ENCODE data around the gene RBM33.

Gene RBM33

GRCh38 chr7:155732286-155732685 is 87.8 kb downstream of the RBM33 start:
- no peak for TF ChIP-seq EP300 (IDR thresholded peaks at IDR 0.05; ENCODE audit: borderline replicate concordance)
- no peak for TF ChIP-seq YY1 (IDR thresholded peaks at IDR 0.05; ENCODE audit: low read depth)
- no peak for TF ChIP-seq USF1 (IDR thresholded peaks at IDR 0.05)
- TF ChIP-seq CEBPB (IDR thresholded peaks at IDR 0.05): no peak
- no peak for TF ChIP-seq MAX (IDR thresholded peaks at IDR 0.05)
- no peak for TF ChIP-seq NFIC (IDR thresholded peaks at IDR 0.05)
- TF ChIP-seq TAF1 (IDR thresholded peaks at IDR 0.05; ENCODE audit: low read depth): no peak
- TF ChIP-seq TCF12 (IDR thresholded peaks at IDR 0.05; ENCODE audit: low read depth): no peak
- no peak for TF ChIP-seq FOXM1 (IDR thresholded peaks at IDR 0.05; ENCODE audit: borderline replicate concordance, low read depth)
- no peak for TF ChIP-seq EGR1 (IDR thresholded peaks at IDR 0.05)

GRCh38 chr7:155733582-155734444 is 89.4 kb downstream of the RBM33 start:
- TF ChIP-seq USF1 (IDR thresholded peaks at IDR 0.05): no peak
- no peak for TF ChIP-seq REST (IDR thresholded peaks at IDR 0.05; ENCODE audit: low read depth)
- no peak for TF ChIP-seq CEBPB (IDR thresholded peaks at IDR 0.05)
- no peak for TF ChIP-seq TCF12 (IDR thresholded peaks at IDR 0.05; ENCODE audit: low read depth)
- no peak for TF ChIP-seq TAF1 (IDR thresholded peaks at IDR 0.05; ENCODE audit: low read depth)

GRCh38 chr7:155734445-155734809 is 90.0 kb downstream of the RBM33 start:
- TF ChIP-seq TEAD4 (IDR thresholded peaks at IDR 0.05): no peak

GRCh38 chr7:155735442-155736115 is 91.1 kb downstream of the RBM33 start:
- TF ChIP-seq RAD21 (IDR thresholded peaks at IDR 0.05; ENCODE audit: low read depth) (no peak), REST (IDR thresholded peaks at IDR 0.05; ENCODE audit: low read depth) (no peak), ZBTB7A (IDR thresholded peaks at IDR 0.05; ENCODE audit: low read depth) (no peak)

- no peak for TF ChIP-seq TAF1 (IDR thresholded peaks at IDR 0.05; ENCODE audit: low read depth)
- TF ChIP-seq ZBTB7A (IDR thresholded peaks at IDR 0.05; ENCODE audit: low read depth): no peak
- TF ChIP-seq YY1 (IDR thresholded peaks at IDR 0.05; ENCODE audit: low read depth): no peak
- TF ChIP-seq CEBPB (IDR thresholded peaks at IDR 0.05): no peak
- no peak for TF ChIP-seq NFIC (IDR thresholded peaks at IDR 0.05)
Measured at GRCh38 chr7:155737590-155737989, 93.1 kb downstream of the RBM33 start.

- TF ChIP-seq CEBPB (IDR thresholded peaks at IDR 0.05): no peak
- no peak for TF ChIP-seq TCF12 (IDR thresholded peaks at IDR 0.05; ENCODE audit: low read depth)
- no peak for TF ChIP-seq MAX (IDR thresholded peaks at IDR 0.05)
- no peak for TF ChIP-seq TEAD4 (IDR thresholded peaks at IDR 0.05)
- no peak for TF ChIP-seq RAD21 (IDR thresholded peaks at IDR 0.05; ENCODE audit: low read depth)
- no peak for TF ChIP-seq EP300 (IDR thresholded peaks at IDR 0.05; ENCODE audit: borderline replicate concordance)
- TF ChIP-seq NFIC (IDR thresholded peaks at IDR 0.05): no peak
- no peak for TF ChIP-seq TAF1 (IDR thresholded peaks at IDR 0.05; ENCODE audit: low read depth)
- TF ChIP-seq ZBTB7A (IDR thresholded peaks at IDR 0.05; ENCODE audit: low read depth): no peak
- no peak for TF ChIP-seq USF1 (IDR thresholded peaks at IDR 0.05)
- no peak for TF ChIP-seq EGR1 (IDR thresholded peaks at IDR 0.05)
- no peak for TF ChIP-seq REST (IDR thresholded peaks at IDR 0.05; ENCODE audit: low read depth)
- no peak for TF ChIP-seq YY1 (IDR thresholded peaks at IDR 0.05; ENCODE audit: low read depth)
- TF ChIP-seq CREB1 (IDR thresholded peaks at IDR 0.05; ENCODE audit: low read depth): no peak
Measured at GRCh38 chr7:155738104-155738503, 93.6 kb downstream of the RBM33 start.
